Type B pancreatic cell (in vitro differentiated cells): ENCODE measurements around the gene ZNF652. TPM values are rescaled to one million over a fixed set of nuclear protein-coding genes. Genes with fewer than 3 reads are reported as not detected.
"Not testable (repeated sequence)": the region's sequence is repeated elsewhere in the genome, so short reads cannot be mapped to it uniquely, and the experiment has no call there.

Source experiments
- DNase-seq: peaks from one replicate; pipeline ENCODE4 v3.0.0; 2021; ENCODE audit warnings: mixed read lengths; ENCODE audit not compliant: unreplicated experiment; ENCODE audit errors: extremely low spot score
- H3K27ac Mint-ChIP-seq: 2 replicates; pipeline ENCODE4 v1.8.0; 2021; ENCODE audit warnings: mild to moderate bottlenecking, mixed read lengths
- H3K27me3 Mint-ChIP-seq: 2 replicates; pipeline ENCODE4 v1.8.0; 2021; ENCODE audit warnings: mixed read lengths
- H3K36me3 Mint-ChIP-seq: 2 replicates; pipeline ENCODE4 v1.8.0; 2021; ENCODE audit warnings: mixed read lengths
- H3K4me1 Mint-ChIP-seq: one replicate; pipeline ENCODE4 v1.8.0; 2021; ENCODE audit warnings: mixed read lengths; ENCODE audit not compliant: unreplicated experiment
- H3K4me3 Mint-ChIP-seq: 2 replicates; pipeline ENCODE4 v1.8.0; 2021; ENCODE audit warnings: mild to moderate bottlenecking, mixed read lengths
- H3K9me3 Mint-ChIP-seq: 2 replicates; pipeline ENCODE4 v1.8.0; 2021; ENCODE audit warnings: mixed read lengths
- CTCF ChIP-seq: fragments of 200-600 bp; sonication (generic); conservative IDR thresholded peaks from 2 replicates; pipeline ENCODE4 v1.5.0; 2021; ENCODE audit warnings: antibody characterized with exemption, mild to moderate bottlenecking
- total RNA-seq: library from RNA; stranded (reverse); gene quantifications from 2 replicates; pipeline ENCODE4 v1.2.1, GENCODE V29; 2021; ENCODE audit warnings: low replicate concordance

Gene ZNF652
- total RNA-seq, 1 donor from 2014 or later: 39.6 TPM

GRCh38 chr17:49269356-49269755, 92.7 kb downstream of the ZNF652 start:
- H3K4me3 Mint-ChIP-seq: no peak overlapping the region
- no peaks in the 10 kb centered on the region for H3K4me1 Mint-ChIP-seq
- TF ChIP-seq CTCF: no peak
- DNase-seq: no peak
- H3K27ac Mint-ChIP-seq: no peak overlapping the region
- no peaks in the 10 kb centered on the region for H3K9me3 Mint-ChIP-seq
- peaks cover 4% of the 10 kb centered on the region for H3K27me3 Mint-ChIP-seq
- no peaks in the 10 kb centered on the region for H3K36me3 Mint-ChIP-seq

GRCh38 chr17:49267912-49268311, 94.1 kb downstream of the ZNF652 start:
- Mint-ChIP-seq H3K4me1 (no peaks in the 10 kb centered on the region), H3K4me3 (no peak overlapping the region), H3K27ac (no peak overlapping the region), H3K36me3 (no peaks in the 10 kb centered on the region), H3K9me3 (no peaks in the 10 kb centered on the region), H3K27me3 (peaks cover 7% of the 10 kb centered on the region)
- no peak for DNase-seq
- no peak for TF ChIP-seq CTCF

- Mint-ChIP-seq H3K4me1 (peaks cover 1% of the 10 kb centered on the region), H3K27me3 (peaks cover 13% of the 10 kb centered on the region), H3K4me3 (no peak overlapping the region), H3K36me3 (no peaks in the 10 kb centered on the region), H3K27ac (no peak overlapping the region), H3K9me3 (no peaks in the 10 kb centered on the region)
- no peak for DNase-seq
- no peak for TF ChIP-seq CTCF
Observed at GRCh38 chr17:49266233-49266632, 95.8 kb downstream of the ZNF652 start.

- H3K4me3 Mint-ChIP-seq: peak overlapping the region; percentile 80
- peak overlapping the region; percentile 65 for H3K27ac Mint-ChIP-seq
- not testable (repeated sequence) for DNase-seq, H3K9me3 Mint-ChIP-seq, H3K4me1 Mint-ChIP-seq, H3K36me3 Mint-ChIP-seq
- peaks cover 26% of the 10 kb centered on the region for H3K27me3 Mint-ChIP-seq
Observed at GRCh38 chr17:49261540-49261939, 100.5 kb downstream of the ZNF652 start.

- TF ChIP-seq CTCF: no peak
- H3K4me3 Mint-ChIP-seq: peak overlapping the region; percentile 80
- DNase-seq: no peak
- H3K27me3 Mint-ChIP-seq: peaks cover 26% of the 10 kb centered on the region
- H3K9me3 Mint-ChIP-seq: no peaks in the 10 kb centered on the region
- peaks cover 6% of the 10 kb centered on the region for H3K4me1 Mint-ChIP-seq
- H3K27ac Mint-ChIP-seq: peak overlapping the region; percentile 65
- H3K36me3 Mint-ChIP-seq: no peaks in the 10 kb centered on the region
Observed at GRCh38 chr17:49260817-49261291, 101.2 kb downstream of the ZNF652 start.

GRCh38 chr17:49260011-49260816, 101.8 kb downstream of the ZNF652 start:
- Mint-ChIP-seq H3K27me3 (peaks cover 26% of the 10 kb centered on the region), H3K4me3 (peak overlapping the region; percentile 83), H3K4me1 (peaks cover 6% of the 10 kb centered on the region), H3K9me3 (no peaks in the 10 kb centered on the region), H3K27ac (peak overlapping the region; percentile 65), H3K36me3 (no peaks in the 10 kb centered on the region)
- TF ChIP-seq CTCF: no peak
- DNase-seq: no peak
